ENCODE data around the gene DAAM1. TPM values are rescaled to one million over a fixed set of nuclear protein-coding genes. Genes with fewer than 3 reads are reported as not detected.

The DAAM1 gene
- total and polyA plus RNA-seq, 2 donors (not counting 1 experiment from before 2014, with no cell fraction given) = 11.2 to 34.3 TPM

DNA sequence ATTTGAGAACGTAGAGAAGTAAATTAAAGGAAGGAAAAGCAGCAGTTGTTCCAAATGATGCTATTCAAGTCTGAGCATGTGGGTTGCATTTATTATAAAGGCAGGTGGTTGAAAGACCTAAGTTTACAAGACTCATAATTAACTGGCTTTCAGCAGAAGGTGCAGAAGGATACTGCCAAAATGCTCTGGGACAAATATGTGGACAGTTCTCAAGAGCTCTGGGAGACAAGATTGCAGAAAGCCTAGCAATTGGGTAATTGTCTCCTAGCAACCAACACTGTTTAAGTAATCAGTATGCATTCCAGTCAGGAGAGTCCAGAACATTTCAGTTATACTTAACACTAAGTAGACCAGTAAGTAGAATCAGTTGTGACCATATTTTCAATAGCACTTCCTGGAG lies 145.2 kb downstream of the DAAM1 start:
- WGBS (ENCODE audit: insufficient coverage) = 80% methylated on average over 1 of the region's 1 CpG
- Histone ChIP-seq H3K4me1 (ENCODE audit: control insufficient read depth in 2 of 2, insufficient read depth in 2 of 2, low read length in 2 of 2) (no peaks in the 10 kb centered on the region), H3K27ac (ENCODE audit: low read length in 2 of 2) (no peak overlapping the region), H3K79me2 (ENCODE audit: control insufficient read depth, insufficient read depth, low read length) (no peaks in the 10 kb centered on the region), H3K27me3 (replicated peaks in 1 of 4; ENCODE audit: control extremely low read depth in 1 of 4, control insufficient read depth in 3 of 4, insufficient read depth in 4 of 4, low read length in 3 of 4) (no peaks in the 10 kb centered on the region), H3K4me2 (replicated peaks; ENCODE audit: low read depth, low read length, poor library complexity, severe bottlenecking) (no peak overlapping the region), H3K9me3 (ENCODE audit: control extremely low read depth in 1 of 3, control insufficient read depth in 2 of 3, insufficient read depth in 1 of 3, low read length in 2 of 3) (no peaks in the 10 kb centered on the region), H4K20me1 (ENCODE audit: control insufficient read depth, insufficient read depth, low read length, poor library complexity, severe bottlenecking) (no peaks in the 10 kb centered on the region), H2AFZ (ENCODE audit: insufficient read depth, low read depth, low read length, poor library complexity, severe bottlenecking) (no peak overlapping the region), H3K4me3 (ENCODE audit: control extremely low read depth in 1 of 5, extremely low read depth in 1 of 5, insufficient read depth in 1 of 5, low read depth in 2 of 5, low read length in 4 of 5) (no peak overlapping the region), H3K9ac (ENCODE audit: low read length) (no peak overlapping the region), H3K36me3 (replicated peaks in 1 of 2; ENCODE audit: control extremely low read depth in 1 of 2, control insufficient read depth in 1 of 2, extremely low read depth in 1 of 2, insufficient read depth in 2 of 2, low read length in 1 of 2) (peaks cover 5 to 14% of the 10 kb centered on the region in 2 experiments)
- Mint-ChIP-seq H3K4me1 (peaks cover 2% of the 10 kb centered on the region), H3K27ac (no peak overlapping the region), H3K9me3 (ENCODE audit: insufficient read depth) (no peaks in the 10 kb centered on the region), H3K4me3 (no peak overlapping the region), H3K27me3 (no peaks in the 10 kb centered on the region)
- DNase-seq (no peak), ATAC-seq (ENCODE audit: low read depth) (no peak)
- ChIA-PET CTCF (no interaction called here), POLR2A (no interaction called here)
- intact Hi-C loops (cut with micrococcal nuclease) = no loop called here
- TF ChIP-seq EZH2 (IDR thresholded peaks at IDR 0.05; ENCODE audit: borderline replicate concordance, insufficient read depth, low read depth, low read length, poor library complexity, severe bottlenecking) = no peak
- TF ChIP-seq, protein P1, sequence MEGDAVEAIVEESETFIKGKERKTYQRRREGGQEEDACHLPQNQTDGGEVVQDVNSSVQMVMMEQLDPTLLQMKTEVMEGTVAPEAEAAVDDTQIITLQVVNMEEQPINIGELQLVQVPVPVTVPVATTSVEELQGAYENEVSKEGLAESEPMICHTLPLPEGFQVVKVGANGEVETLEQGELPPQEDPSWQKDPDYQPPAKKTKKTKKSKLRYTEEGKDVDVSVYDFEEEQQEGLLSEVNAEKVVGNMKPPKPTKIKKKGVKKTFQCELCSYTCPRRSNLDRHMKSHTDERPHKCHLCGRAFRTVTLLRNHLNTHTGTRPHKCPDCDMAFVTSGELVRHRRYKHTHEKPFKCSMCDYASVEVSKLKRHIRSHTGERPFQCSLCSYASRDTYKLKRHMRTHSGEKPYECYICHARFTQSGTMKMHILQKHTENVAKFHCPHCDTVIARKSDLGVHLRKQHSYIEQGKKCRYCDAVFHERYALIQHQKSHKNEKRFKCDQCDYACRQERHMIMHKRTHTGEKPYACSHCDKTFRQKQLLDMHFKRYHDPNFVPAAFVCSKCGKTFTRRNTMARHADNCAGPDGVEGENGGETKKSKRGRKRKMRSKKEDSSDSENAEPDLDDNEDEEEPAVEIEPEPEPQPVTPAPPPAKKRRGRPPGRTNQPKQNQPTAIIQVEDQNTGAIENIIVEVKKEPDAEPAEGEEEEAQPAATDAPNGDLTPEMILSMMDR (IDR thresholded peaks at IDR 0.05) = no peak

DNA sequence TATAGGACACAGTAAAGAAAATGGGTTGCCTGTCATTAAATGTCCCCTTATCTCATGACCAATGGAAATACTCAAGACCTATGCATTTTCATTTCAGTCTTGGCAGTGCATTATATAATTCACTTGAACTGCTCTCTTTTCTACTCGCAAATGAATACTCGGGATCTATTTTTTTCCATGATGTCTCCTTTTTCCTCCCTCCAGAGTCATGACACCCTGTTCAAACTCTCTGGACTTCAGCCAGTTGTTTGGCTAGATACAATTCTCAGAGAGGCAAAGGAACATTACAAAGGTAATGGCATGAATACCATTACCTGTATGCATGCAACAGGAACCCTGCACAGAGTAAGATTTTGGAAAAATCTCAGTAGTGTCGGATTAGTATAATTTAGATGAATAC lies 145.8 kb downstream of the DAAM1 start:
- POLR2A ChIA-PET = no interaction called here
- Histone ChIP-seq H3K4me3 (ENCODE audit: control extremely low read depth in 1 of 5, extremely low read depth in 1 of 5, insufficient read depth in 1 of 5, low read depth in 2 of 5, low read length in 4 of 5) (no peak overlapping the region), H3K4me1 (ENCODE audit: control insufficient read depth in 2 of 2, insufficient read depth in 2 of 2, low read length in 2 of 2) (no peaks in the 10 kb centered on the region), H3K36me3 (replicated peaks in 1 of 2; ENCODE audit: control extremely low read depth in 1 of 2, control insufficient read depth in 1 of 2, extremely low read depth in 1 of 2, insufficient read depth in 2 of 2, low read length in 1 of 2) (peaks cover 5 to 14% of the 10 kb centered on the region in 2 experiments), H3K4me2 (replicated peaks; ENCODE audit: low read depth, low read length, poor library complexity, severe bottlenecking) (no peak overlapping the region), H2AFZ (ENCODE audit: insufficient read depth, low read depth, low read length, poor library complexity, severe bottlenecking) (no peak overlapping the region), H3K79me2 (ENCODE audit: control insufficient read depth, insufficient read depth, low read length) (no peaks in the 10 kb centered on the region), H3K9me3 (ENCODE audit: control extremely low read depth in 1 of 3, control insufficient read depth in 2 of 3, insufficient read depth in 1 of 3, low read length in 2 of 3) (no peaks in the 10 kb centered on the region), H3K27me3 (replicated peaks in 1 of 4; ENCODE audit: control extremely low read depth in 1 of 4, control insufficient read depth in 3 of 4, insufficient read depth in 4 of 4, low read length in 3 of 4) (no peaks in the 10 kb centered on the region), H3K9ac (ENCODE audit: low read length) (no peak overlapping the region), H3K27ac (ENCODE audit: low read length in 2 of 2) (no peak overlapping the region), H4K20me1 (ENCODE audit: control insufficient read depth, insufficient read depth, low read length, poor library complexity, severe bottlenecking) (no peaks in the 10 kb centered on the region)
- H3K27ac Mint-ChIP-seq = no peak overlapping the region
- intact Hi-C loops (cut with micrococcal nuclease) = no loop called here
- CTCF ChIA-PET = no interaction called here
- peaks cover 2% of the 10 kb centered on the region for H3K4me1 Mint-ChIP-seq
- TF ChIP-seq, protein P1 (IDR thresholded peaks at IDR 0.05) = no peak
- no peak for TF ChIP-seq EZH2 (IDR thresholded peaks at IDR 0.05; ENCODE audit: borderline replicate concordance, insufficient read depth, low read depth, low read length, poor library complexity, severe bottlenecking)
- H3K27me3 Mint-ChIP-seq = no peaks in the 10 kb centered on the region
- H3K9me3 Mint-ChIP-seq (ENCODE audit: insufficient read depth) = no peaks in the 10 kb centered on the region
- 100% methylated on average over 2 of the region's 3 CpGs for WGBS (ENCODE audit: insufficient coverage)
- no peak for DNase-seq
- ATAC-seq (ENCODE audit: low read depth) = no peak
- no peak overlapping the region for H3K4me3 Mint-ChIP-seq
